Measurements from ENCODE around the gene HIBCH. TPM values are rescaled to one million over a fixed set of nuclear protein-coding genes. Genes with fewer than 3 reads are reported as not detected.
"Not testable (repeated sequence)": the region's sequence is repeated elsewhere in the genome, so short reads cannot be mapped to it uniquely, and the experiment has no call there.

HIBCH gene
- total RNA-seq, 1 experiment from 2014 or later = 26.5 TPM

DNA sequence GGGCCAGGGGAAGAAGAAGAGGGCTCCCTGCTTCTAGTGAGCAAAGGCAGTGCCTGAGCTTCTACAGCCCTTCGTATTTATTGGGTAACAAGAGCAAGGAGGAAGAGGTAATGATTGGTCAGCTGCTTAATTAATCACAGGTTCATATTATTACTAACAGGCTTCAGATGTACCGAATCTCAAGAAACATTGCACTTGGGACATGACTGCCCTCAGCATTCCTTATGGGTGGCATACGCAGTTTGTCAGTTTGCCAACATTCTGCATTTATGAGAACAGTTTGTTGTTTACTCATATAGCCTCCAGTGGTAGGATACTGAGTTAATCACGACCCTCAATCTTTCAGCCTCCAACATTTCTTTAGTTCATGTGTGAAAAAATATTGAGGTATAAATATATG, 84.5 kb downstream of the HIBCH start (continued):
- TF ChIP-seq, protein P1, sequence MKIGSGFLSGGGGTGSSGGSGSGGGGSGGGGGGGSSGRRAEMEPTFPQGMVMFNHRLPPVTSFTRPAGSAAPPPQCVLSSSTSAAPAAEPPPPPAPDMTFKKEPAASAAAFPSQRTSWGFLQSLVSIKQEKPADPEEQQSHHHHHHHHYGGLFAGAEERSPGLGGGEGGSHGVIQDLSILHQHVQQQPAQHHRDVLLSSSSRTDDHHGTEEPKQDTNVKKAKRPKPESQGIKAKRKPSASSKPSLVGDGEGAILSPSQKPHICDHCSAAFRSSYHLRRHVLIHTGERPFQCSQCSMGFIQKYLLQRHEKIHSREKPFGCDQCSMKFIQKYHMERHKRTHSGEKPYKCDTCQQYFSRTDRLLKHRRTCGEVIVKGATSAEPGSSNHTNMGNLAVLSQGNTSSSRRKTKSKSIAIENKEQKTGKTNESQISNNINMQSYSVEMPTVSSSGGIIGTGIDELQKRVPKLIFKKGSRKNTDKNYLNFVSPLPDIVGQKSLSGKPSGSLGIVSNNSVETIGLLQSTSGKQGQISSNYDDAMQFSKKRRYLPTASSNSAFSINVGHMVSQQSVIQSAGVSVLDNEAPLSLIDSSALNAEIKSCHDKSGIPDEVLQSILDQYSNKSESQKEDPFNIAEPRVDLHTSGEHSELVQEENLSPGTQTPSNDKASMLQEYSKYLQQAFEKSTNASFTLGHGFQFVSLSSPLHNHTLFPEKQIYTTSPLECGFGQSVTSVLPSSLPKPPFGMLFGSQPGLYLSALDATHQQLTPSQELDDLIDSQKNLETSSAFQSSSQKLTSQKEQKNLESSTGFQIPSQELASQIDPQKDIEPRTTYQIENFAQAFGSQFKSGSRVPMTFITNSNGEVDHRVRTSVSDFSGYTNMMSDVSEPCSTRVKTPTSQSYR (CRISPR knock-in tag; IDR thresholded peaks at IDR 0.05) = no peak
- TF ChIP-seq GTF2I (CRISPR knock-in tag; conservative IDR thresholded peaks at IDR 0.05) = no peak

DNA sequence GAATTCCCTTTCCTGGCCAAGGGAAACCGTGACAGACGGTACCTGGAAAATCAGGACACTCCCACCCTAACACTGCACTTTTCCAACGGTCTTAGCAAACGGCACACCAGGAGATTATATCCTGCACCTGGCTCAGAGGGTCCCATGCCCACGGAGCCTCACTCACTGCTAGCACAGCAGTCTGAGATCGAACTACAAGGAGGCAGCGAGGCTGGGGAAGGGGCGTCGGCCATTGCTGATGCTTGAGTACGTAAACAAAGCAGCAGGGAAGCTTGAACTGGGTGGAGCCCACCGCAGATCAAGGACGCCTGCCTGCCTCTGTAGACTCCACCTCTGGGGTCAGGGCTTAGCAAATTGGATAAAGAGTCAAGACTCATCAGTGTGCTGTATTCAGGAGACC, 95.6 kb downstream of the HIBCH start:
- peaks cover 67% of the 10 kb centered on the region for H3K36me3 Mint-ChIP-seq
- not testable (repeated sequence) for H3K4me1 Mint-ChIP-seq
- H3K9me3 Mint-ChIP-seq = peaks cover 52% of the 10 kb centered on the region

DNA sequence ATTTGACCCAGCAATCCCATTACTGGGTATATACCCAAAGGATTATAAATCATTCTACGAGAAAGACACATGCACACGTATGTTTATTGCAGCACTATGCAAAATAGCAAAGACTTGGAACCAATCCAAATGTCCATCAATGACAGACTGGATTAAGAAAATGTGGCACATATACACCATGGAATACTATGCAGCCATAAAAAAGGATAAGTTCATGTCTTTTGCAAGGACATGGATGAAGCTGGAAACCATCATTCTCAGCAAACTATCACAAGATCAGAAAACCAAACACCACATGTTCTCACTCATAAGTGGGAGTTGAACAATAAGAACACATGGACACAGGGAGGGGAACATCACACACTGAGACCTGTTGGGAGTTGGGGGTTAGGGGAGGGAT, 96.9 kb downstream of the HIBCH start:
- DNase-seq (ENCODE audit: low spot score); H3K27me3 Mint-ChIP-seq (ENCODE audit: low read depth); H3K4me3 Mint-ChIP-seq; ATAC-seq; POLR2A ChIA-PET; H3K4me1 Mint-ChIP-seq; H3K27ac Mint-ChIP-seq; CTCF ChIA-PET: not testable (repeated sequence)
- Mint-ChIP-seq H3K9me3 (peaks cover 43% of the 10 kb centered on the region), H3K36me3 (peaks cover 55% of the 10 kb centered on the region)

More for the DNA sequence above, 95.6 kb downstream of the HIBCH start:
- H3K27ac Mint-ChIP-seq; CTCF ChIA-PET; ATAC-seq; DNase-seq (ENCODE audit: low spot score); H3K27me3 Mint-ChIP-seq (ENCODE audit: low read depth); H3K4me3 Mint-ChIP-seq; POLR2A ChIA-PET: not testable (repeated sequence)

DNA sequence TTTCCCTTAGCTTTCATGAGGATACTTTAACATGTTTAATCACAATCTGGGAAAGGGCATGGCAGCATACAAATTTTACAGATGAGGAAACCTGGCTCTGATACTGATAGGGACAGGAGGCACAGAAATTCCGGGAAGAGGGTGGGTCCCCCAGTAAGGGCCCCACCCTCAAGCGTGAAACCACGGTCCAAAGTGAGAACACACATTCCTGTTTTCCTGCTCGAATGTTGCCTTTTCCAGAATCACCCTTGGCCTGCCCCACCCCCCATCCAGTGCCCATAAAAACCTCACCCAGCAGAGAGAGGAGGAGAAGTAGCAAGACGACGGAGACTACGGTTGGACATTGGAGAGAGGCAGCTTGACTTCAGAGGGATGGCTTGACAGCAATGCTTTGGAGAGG, 98.2 kb downstream of the HIBCH start:
- POLR2A ChIA-PET = no interaction called here
- CTCF ChIA-PET = no interaction called here
- H3K36me3 Mint-ChIP-seq = peaks cover 42% of the 10 kb centered on the region

More for the DNA sequence above, 98.2 kb downstream of the HIBCH start:
- Mint-ChIP-seq H3K4me3 (no peak overlapping the region), H3K4me1 (peaks cover 12% of the 10 kb centered on the region), H3K9me3 (peaks cover 33% of the 10 kb centered on the region), H3K27ac (no peak overlapping the region), H3K27me3 (ENCODE audit: low read depth) (no peaks in the 10 kb centered on the region)
- TF ChIP-seq, protein P2, sequence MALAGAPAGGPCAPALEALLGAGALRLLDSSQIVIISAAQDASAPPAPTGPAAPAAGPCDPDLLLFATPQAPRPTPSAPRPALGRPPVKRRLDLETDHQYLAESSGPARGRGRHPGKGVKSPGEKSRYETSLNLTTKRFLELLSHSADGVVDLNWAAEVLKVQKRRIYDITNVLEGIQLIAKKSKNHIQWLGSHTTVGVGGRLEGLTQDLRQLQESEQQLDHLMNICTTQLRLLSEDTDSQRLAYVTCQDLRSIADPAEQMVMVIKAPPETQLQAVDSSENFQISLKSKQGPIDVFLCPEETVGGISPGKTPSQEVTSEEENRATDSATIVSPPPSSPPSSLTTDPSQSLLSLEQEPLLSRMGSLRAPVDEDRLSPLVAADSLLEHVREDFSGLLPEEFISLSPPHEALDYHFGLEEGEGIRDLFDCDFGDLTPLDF (CRISPR knock-in tag; IDR thresholded peaks at IDR 0.05) = no peak
- TF ChIP-seq, protein P3, sequence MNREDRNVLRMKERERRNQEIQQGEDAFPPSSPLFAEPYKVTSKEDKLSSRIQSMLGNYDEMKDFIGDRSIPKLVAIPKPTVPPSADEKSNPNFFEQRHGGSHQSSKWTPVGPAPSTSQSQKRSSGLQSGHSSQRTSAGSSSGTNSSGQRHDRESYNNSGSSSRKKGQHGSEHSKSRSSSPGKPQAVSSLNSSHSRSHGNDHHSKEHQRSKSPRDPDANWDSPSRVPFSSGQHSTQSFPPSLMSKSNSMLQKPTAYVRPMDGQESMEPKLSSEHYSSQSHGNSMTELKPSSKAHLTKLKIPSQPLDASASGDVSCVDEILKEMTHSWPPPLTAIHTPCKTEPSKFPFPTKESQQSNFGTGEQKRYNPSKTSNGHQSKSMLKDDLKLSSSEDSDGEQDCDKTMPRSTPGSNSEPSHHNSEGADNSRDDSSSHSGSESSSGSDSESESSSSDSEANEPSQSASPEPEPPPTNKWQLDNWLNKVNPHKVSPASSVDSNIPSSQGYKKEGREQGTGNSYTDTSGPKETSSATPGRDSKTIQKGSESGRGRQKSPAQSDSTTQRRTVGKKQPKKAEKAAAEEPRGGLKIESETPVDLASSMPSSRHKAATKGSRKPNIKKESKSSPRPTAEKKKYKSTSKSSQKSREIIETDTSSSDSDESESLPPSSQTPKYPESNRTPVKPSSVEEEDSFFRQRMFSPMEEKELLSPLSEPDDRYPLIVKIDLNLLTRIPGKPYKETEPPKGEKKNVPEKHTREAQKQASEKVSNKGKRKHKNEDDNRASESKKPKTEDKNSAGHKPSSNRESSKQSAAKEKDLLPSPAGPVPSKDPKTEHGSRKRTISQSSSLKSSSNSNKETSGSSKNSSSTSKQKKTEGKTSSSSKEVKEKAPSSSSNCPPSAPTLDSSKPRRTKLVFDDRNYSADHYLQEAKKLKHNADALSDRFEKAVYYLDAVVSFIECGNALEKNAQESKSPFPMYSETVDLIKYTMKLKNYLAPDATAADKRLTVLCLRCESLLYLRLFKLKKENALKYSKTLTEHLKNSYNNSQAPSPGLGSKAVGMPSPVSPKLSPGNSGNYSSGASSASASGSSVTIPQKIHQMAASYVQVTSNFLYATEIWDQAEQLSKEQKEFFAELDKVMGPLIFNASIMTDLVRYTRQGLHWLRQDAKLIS (CRISPR knock-in tag; IDR thresholded peaks at IDR 0.05; ENCODE audit: borderline replicate concordance) = no peak
- no peak for TF ChIP-seq TCF7 (CRISPR knock-in tag; IDR thresholded peaks at IDR 0.05; ENCODE audit: low read depth)
- TF ChIP-seq, protein P4, sequence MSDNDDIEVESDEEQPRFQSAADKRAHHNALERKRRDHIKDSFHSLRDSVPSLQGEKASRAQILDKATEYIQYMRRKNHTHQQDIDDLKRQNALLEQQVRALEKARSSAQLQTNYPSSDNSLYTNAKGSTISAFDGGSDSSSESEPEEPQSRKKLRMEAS (CRISPR knock-in tag; IDR thresholded peaks at IDR 0.05) = no peak
- TF ChIP-seq, protein P5, sequence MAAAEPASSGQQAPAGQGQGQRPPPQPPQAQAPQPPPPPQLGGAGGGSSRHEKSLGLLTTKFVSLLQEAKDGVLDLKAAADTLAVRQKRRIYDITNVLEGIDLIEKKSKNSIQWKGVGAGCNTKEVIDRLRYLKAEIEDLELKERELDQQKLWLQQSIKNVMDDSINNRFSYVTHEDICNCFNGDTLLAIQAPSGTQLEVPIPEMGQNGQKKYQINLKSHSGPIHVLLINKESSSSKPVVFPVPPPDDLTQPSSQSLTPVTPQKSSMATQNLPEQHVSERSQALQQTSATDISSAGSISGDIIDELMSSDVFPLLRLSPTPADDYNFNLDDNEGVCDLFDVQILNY (CRISPR knock-in tag; IDR thresholded peaks at IDR 0.05) = no peak
- TF ChIP-seq, protein P6, sequence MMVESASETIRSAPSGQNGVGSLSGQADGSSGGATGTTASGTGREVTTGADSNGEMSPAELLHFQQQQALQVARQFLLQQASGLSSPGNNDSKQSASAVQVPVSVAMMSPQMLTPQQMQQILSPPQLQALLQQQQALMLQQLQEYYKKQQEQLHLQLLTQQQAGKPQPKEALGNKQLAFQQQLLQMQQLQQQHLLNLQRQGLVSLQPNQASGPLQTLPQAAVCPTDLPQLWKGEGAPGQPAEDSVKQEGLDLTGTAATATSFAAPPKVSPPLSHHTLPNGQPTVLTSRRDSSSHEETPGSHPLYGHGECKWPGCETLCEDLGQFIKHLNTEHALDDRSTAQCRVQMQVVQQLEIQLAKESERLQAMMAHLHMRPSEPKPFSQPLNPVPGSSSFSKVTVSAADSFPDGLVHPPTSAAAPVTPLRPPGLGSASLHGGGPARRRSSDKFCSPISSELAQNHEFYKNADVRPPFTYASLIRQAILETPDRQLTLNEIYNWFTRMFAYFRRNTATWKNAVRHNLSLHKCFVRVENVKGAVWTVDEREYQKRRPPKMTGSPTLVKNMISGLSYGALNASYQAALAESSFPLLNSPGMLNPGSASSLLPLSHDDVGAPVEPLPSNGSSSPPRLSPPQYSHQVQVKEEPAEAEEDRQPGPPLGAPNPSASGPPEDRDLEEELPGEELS (CRISPR knock-in tag; IDR thresholded peaks at IDR 0.05) = no peak
- DNase-seq (ENCODE audit: low spot score) = no peak
- no peak for ATAC-seq
